Measurements from ENCODE around the gene MYH14. TPM values are rescaled to one million over a fixed set of nuclear protein-coding genes. Genes with fewer than 3 reads are reported as not detected.
A peak's percentile ranks its signal among the peaks of the same experiment; 100 is the strongest.

Gene MYH14
- total RNA-seq, 1 donor from 2014 or later: not detected

- Mint-ChIP-seq H3K9me3 (ENCODE audit: unreplicated experiment) (peaks cover 37% of the 10 kb centered on the region), H3K36me3 (ENCODE audit: low read depth, unreplicated experiment) (peaks cover 28% of the 10 kb centered on the region), H3K4me3 (ENCODE audit: unreplicated experiment) (no peak overlapping the region), H3K4me1 (ENCODE audit: unreplicated experiment) (no peaks in the 10 kb centered on the region), H3K27me3 (ENCODE audit: unreplicated experiment) (peaks cover 4% of the 10 kb centered on the region), H3K27ac (ENCODE audit: unreplicated experiment) (no peak overlapping the region)
- DNase-seq (ENCODE audit: low spot score): no peak
- TF ChIP-seq CTCF (IDR thresholded peaks at IDR 0.05; ENCODE audit: unreplicated experiment): no peak
These were observed 64.6 kb downstream of the MYH14 start for GRCh38 chr19:50268041-50268440.

- no peak for TF ChIP-seq CTCF (IDR thresholded peaks at IDR 0.05; ENCODE audit: unreplicated experiment)
- peaks cover 7% of the 10 kb centered on the region for H3K27me3 Mint-ChIP-seq (ENCODE audit: unreplicated experiment)
These were observed 65.1 kb downstream of the MYH14 start for GRCh38 chr19:50268501-50268900.

GRCh38 chr19:50269653-50270052, 66.2 kb downstream of the MYH14 start:
- Mint-ChIP-seq H3K36me3 (ENCODE audit: low read depth, unreplicated experiment) (peaks cover 28% of the 10 kb centered on the region), H3K9me3 (ENCODE audit: unreplicated experiment) (peaks cover 35% of the 10 kb centered on the region), H3K4me3 (ENCODE audit: unreplicated experiment) (no peak overlapping the region), H3K4me1 (ENCODE audit: unreplicated experiment) (no peaks in the 10 kb centered on the region), H3K27me3 (ENCODE audit: unreplicated experiment) (peaks cover 7% of the 10 kb centered on the region), H3K27ac (ENCODE audit: unreplicated experiment) (no peak overlapping the region)
- DNase-seq (ENCODE audit: low spot score): no peak
- TF ChIP-seq CTCF (IDR thresholded peaks at IDR 0.05; ENCODE audit: unreplicated experiment): no peak

More at GRCh38 chr19:50268501-50268900, 65.1 kb downstream of the MYH14 start:
- Mint-ChIP-seq H3K4me3 (ENCODE audit: unreplicated experiment) (no peak overlapping the region), H3K4me1 (ENCODE audit: unreplicated experiment) (no peaks in the 10 kb centered on the region), H3K9me3 (ENCODE audit: unreplicated experiment) (peaks cover 37% of the 10 kb centered on the region), H3K36me3 (ENCODE audit: low read depth, unreplicated experiment) (peaks cover 28% of the 10 kb centered on the region), H3K27ac (ENCODE audit: unreplicated experiment) (no peak overlapping the region)
- DNase-seq (ENCODE audit: low spot score): no peak

- H3K9me3 Mint-ChIP-seq (ENCODE audit: unreplicated experiment): peaks cover 39% of the 10 kb centered on the region
- H3K4me1 Mint-ChIP-seq (ENCODE audit: unreplicated experiment): no peaks in the 10 kb centered on the region
- no peak for TF ChIP-seq CTCF (IDR thresholded peaks at IDR 0.05; ENCODE audit: unreplicated experiment)
- no peak overlapping the region for H3K27ac Mint-ChIP-seq (ENCODE audit: unreplicated experiment)
- H3K27me3 Mint-ChIP-seq (ENCODE audit: unreplicated experiment): peaks cover 16% of the 10 kb centered on the region
- H3K36me3 Mint-ChIP-seq (ENCODE audit: low read depth, unreplicated experiment): peaks cover 21% of the 10 kb centered on the region
- no peak for DNase-seq (ENCODE audit: low spot score)
- H3K4me3 Mint-ChIP-seq (ENCODE audit: unreplicated experiment): peak overlapping the region; percentile 25
These were observed 69.0 kb downstream of the MYH14 start for GRCh38 chr19:50272263-50272897.

GRCh38 chr19:50273821-50274220, 70.4 kb downstream of the MYH14 start:
- Mint-ChIP-seq H3K9me3 (ENCODE audit: unreplicated experiment) (peaks cover 35% of the 10 kb centered on the region), H3K4me3 (ENCODE audit: unreplicated experiment) (no peak overlapping the region), H3K27me3 (ENCODE audit: unreplicated experiment) (peaks cover 16% of the 10 kb centered on the region), H3K4me1 (ENCODE audit: unreplicated experiment) (no peaks in the 10 kb centered on the region), H3K36me3 (ENCODE audit: low read depth, unreplicated experiment) (peaks cover 17% of the 10 kb centered on the region), H3K27ac (ENCODE audit: unreplicated experiment) (no peak overlapping the region)
- no peak for DNase-seq (ENCODE audit: low spot score)
- TF ChIP-seq CTCF (IDR thresholded peaks at IDR 0.05; ENCODE audit: unreplicated experiment): no peak

Data from endothelial cell (in vitro differentiated cells).